Kasumi-1 (cell line): Measurements from ENCODE around the gene PPP4R2.

ENCODE experiments used
- DNase-seq, 2 experiments: peaks; one replicate each; lab custom pipeline; 2025; lab: John Stamatoyannopoulos, UW

The PPP4R2 gene

DNA sequence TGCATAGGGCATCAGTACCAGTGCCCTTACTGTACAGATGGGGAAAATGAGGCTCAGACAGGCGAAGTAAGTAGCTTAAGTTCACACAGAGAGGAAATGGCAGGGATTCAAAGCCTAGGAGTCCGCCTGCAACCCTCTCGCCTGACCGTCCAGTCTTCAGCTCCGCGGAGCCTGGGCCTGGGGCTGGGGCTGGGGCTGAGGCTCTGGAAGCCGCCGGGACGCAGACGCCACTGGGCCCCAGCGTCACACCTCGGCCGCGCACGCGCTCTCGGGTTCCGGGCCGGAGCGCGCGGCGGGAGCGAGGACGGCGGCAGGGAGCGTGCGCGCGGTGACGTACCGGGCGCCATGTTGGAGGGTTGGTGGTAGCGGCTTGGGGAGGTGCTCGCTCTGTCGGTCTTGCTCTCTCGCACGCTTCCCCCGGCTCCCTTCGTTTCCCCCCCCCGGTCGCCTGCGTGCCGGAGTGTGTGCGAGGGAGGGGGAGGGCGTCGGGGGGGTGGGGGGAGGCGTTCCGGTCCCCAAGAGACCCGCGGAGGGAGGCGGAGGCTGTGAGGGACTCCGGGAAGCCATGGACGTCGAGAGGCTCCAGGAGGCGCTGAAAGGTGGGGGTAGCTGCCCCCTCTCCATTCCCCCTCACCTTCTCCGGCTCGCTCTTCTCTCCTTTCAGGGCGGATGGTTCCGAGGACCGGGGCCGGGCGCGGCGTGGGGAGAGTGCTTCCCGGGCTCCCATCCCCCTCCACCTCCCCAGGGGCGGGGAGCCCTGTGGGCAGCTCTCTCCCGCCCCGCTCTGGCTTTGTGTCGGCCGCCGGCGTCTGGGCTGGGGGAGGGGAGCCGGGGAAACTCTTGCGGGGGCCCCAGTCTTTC is at the start of gene PPP4R2:
Gene PPP4R2 (plus strand): TSS at position 339 of the 861 bp plus-strand sequence. CDS start 227 bp downstream, at position 566.
- peak; percentile 81 to 83 for DNase-seq

- DNase-seq = no peak
These were observed 48.7 kb upstream of the PPP4R2 start for GRCh38 chr3:72947715-72948490.

DNA sequence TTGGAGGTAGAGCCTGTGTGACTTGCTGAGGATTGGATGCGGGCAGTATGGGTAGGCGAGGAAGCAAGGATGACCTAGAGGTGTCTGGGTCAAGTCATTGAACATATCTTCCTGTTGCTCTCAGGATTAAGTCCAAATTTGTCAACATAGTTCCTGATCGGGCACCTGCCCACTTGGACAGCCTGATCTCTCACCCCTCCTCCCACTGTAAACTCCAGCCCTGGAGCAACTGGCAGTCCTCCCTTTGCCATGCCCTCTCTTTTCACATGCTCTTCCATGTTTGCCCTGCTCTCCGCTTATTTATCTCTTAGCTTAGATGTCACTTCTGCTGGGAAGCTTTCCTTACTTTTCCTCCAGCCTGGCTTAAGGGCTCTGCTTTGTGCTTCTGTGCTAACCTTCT is 47.6 kb upstream of the PPP4R2 start:
- DNase-seq = no peak

DNA sequence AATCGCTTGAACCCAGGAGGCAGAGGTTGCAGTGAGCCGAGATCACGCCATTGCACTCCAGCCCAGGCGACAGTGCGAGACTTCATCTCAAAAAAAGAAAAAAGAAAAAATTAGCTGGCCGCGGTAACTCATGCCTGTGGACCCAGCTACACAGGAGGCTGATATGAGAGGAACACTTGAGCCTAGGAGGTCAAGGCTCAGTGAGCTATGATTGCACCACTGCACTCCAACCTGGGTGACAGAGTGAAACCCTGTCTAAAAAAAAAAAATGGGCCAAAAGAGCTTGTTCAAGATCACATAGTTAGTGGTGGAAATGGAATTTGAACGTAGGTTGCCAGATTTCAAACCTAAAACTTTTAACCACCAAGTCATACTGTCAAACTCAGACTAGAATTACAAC is 46.2 kb upstream of the PPP4R2 start:
- DNase-seq = no peak

- no peak for DNase-seq
These were observed 45.8 kb upstream of the PPP4R2 start for GRCh38 chr3:72950801-72951200.

DNA sequence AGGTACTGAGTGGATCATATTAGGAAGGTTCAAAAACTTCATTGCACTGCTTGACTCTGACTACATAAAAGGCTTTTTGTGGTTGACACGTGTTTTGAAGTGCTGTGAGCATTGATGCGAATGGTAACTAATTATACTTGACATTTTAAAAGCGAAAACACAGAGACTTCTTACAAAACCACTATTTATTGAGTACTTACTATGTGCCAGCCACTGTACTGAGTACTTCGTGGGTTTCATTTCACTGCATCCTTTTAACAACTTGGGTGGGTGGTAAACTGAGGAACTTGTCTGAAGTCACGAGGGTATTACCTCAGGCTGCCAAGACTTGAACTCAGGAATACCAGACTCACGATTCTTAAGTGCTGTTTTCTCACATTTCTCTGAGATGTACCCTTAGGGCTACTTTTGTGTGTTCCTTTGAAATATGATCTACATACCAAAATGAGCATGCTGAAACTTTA is 45.3 kb upstream of the PPP4R2 start:
- no peak for DNase-seq

DNA sequence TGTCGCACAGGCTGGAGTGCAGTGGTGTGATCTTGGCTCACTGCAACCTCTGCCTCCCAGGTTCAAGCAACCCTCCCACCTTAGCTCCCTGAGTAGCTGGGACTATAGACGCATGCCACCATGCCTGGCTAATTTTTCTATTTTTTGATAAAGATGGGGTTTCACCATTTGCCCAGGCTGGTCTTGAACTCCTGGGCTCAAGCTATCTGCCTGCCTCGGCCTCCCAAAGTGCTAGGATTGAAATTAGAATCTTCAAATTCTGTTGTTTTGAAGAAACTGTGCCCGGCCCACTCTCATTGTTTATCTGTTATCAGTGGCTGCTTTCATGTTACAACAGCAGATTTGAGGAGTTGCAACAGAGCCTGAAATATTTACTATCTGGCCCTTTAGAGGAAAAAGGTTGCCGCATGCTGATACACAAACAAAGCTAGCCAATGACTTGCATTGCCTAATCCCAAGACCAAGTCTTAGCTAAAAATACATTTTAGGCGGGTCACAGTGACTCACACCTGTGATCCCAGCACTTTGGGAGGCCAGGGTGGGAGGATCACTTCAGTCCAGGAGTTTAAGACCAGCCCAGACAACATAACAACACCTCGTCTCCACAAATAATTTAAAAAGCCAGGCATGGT is 43.2 kb upstream of the PPP4R2 start:
- no peak for DNase-seq

- no peak for DNase-seq
These were observed 39.3 kb upstream of the PPP4R2 start for GRCh38 chr3:72957297-72957696.

GRCh38 chr3:72959336-72959735 is 37.3 kb upstream of the PPP4R2 start:
- DNase-seq = no peak

DNA sequence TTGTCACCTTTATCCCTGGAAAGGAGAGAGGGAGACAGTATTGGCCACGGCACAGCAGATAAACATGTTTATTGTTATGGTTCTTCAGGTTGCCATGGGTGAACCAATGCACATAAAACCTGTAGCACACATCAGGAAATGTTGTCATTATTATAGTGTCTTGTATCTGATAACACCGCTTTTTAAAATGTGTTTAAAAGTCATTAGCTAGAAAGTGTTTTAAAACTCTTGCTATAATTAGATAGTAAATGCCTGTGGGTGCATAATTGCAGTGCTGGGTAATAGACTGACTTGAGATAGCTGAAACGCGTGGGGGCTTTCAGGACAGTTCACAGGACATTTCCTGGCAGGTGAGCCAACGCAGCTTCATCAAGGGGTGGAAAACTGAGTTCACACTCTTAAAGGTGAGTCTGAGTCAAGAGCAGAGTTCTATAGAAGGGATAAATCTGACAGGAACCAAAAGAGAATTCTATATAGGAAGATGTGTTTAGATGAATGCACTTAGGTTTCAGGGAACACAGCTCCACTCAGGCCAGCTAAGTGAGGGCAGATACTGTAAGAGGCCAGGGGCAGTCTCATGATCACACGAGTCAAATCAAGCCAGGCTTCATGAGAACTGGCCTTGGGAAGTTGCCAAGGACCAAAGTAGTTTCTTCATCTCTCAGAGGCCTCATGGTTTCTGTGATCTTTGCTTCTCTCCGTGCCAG is 35.6 kb upstream of the PPP4R2 start:
- DNase-seq = no peak

GRCh38 chr3:72961752-72962151 is 34.9 kb upstream of the PPP4R2 start:
- no peak for DNase-seq

- no peak for DNase-seq
These were observed 34.3 kb upstream of the PPP4R2 start for GRCh38 chr3:72962317-72962716.

DNA sequence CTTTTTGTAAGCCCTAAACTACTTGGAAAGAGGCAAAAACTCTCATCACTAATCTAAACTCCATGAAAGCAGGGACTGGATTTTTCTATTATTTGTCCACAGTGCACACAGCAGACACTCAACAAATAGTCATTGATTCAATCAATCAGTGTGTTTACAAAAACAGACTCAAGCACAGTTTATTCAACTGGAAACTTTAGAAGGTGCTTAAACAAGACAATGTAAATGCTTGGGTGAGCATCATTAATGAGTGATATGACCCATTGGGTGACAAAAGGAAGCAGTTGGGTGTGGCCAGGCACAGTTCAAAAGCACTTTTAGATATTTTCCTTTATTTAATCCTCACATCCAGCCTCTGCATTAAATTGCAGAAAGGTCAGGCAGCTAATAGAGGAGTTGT is 32.0 kb upstream of the PPP4R2 start:
- DNase-seq = no peak

DNA sequence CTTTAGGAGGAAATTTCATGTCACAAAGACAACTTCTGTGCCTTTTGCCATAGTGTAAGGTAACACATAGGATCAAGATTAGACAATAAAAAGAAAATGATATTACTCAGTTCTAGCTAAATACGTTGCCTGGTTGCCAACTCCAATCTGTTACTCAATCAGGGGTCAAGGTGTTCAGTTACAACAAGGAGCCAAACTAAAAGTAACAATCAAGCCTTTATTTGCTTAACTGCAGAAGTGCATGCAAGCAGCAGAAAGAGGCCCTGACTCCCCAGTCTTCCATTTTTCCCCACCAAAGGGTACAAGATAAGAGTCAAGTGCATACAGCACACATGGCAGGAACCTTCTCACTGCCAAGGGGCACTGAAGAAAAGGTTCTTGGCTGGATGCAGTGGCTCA is 28.3 kb upstream of the PPP4R2 start:
- no peak for DNase-seq

DNA sequence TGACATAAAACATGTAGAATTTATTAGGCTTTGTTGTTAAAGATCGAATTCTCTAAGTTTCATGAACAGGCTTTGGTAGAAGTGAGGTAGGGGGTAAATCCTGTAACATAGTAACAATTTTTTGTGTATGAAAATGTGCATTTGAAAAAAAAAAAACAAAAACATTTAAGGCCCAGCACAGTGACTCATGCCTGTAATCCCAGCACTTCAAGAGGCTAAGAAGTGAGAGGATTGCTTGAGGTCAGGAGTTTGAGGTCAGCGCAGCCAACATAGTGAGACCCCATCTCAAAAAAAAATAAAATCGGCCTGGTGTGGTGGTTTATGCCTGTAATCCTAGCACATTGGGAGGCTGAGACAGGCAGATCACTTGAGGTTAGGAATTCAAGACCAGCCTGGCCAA is 26.8 kb upstream of the PPP4R2 start:
- no peak for DNase-seq

GRCh38 chr3:72970942-72971341 is 25.7 kb upstream of the PPP4R2 start:
- no peak for DNase-seq

DNA sequence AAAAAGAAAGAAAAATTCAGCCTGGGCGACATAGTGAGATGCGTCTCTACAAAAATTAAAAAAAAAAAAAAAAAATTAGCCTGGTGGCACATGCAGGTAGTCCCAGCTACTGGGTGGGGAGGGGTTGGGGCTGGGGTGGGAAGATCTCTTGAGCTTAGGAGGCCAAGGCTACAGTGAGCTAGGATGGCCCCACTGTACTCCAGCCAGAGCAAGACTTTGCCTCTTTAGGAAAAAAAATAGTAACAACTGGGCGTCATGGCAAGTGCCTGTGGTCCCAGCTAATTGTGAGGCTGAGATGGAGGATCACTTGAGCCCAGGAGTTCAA is 23.9 kb upstream of the PPP4R2 start:
- no peak for DNase-seq

DNA sequence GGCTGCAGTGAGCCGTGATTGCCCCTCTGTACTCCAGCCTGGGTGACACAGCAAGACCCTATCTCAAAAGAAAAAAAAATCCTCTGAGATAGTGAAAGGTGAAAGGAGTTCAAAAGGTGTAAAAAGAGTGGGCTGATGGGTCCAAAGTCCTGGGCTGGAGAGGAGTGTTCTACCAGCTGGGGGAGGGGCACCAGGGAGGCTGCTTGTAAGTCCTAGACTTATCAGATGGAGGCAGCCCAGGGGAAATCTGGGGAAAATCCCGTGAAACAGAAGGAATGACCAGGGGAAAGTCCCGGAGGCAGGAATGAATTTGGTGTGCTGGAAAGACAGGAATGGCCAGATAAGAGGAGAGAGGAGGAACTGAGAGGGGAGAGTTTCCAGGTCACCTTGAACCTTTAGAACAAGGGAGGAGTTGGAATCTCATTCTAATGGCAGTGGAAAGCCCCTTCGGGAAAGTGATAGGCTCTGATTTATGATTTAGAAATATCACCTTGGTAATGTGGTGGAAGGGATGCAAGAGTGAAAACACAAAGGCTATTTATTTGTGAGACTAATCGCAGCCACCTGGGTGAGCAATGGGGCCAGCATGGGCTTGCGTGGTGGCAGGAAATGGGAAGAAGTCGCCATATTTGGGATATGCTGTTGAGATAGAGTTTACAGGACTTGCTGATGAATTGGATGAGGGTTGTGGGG is 23.4 kb upstream of the PPP4R2 start:
- no peak for DNase-seq

DNA sequence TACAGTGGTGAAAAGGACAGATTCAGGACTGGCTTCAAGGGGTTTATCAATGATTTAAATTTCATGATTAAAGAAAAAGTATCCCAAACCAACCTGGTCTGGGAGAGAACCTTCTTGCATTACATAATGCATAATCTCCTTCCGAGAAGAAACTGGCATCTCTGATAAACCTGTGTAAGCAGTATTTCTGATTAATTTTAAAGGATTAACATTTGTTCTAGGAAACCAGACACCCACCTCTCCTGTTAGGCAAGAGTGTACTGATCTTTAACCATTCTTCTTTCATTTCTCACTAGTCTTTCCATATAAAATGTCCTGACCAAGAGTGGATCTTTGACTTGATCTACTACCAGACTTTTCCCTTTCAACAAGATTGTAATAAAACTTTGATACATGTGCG is 22.8 kb upstream of the PPP4R2 start:
- no peak for DNase-seq

GRCh38 chr3:72974956-72975355 is 21.7 kb upstream of the PPP4R2 start:
- DNase-seq = no peak

- no peak for DNase-seq
These were observed 20.3 kb upstream of the PPP4R2 start for GRCh38 chr3:72976281-72976741.
